Smooth muscle cell (in vitro differentiated cells): Measurements from ENCODE around the gene DUSP7. TPM values are rescaled to one million over a fixed set of nuclear protein-coding genes. Genes with fewer than 3 reads are reported as not detected.

ENCODE experiments used
- DNase-seq: peaks from one replicate; lab custom pipeline; 2025; ENCODE audit not compliant: unreplicated experiment; lab: John Stamatoyannopoulos, UW
- H2AFZ ChIP-seq: fragments of 200-600 bp; sonication (generic); 2 replicates; pipeline ENCODE4 v1.6.0; 2016; ENCODE audit warnings: antibody characterized with exemption, low read depth, mild to moderate bottlenecking
- H3F3A ChIP-seq: fragments of 200-600 bp; sonication (generic); 2 replicates; pipeline ENCODE4 v1.6.0; 2017; ENCODE audit warnings: antibody characterized with exemption, low read depth
- H3K27ac ChIP-seq: fragments of 200-600 bp; sonication (generic); 2 replicates; pipeline ENCODE4 v1.5.1; 2016; ENCODE audit warnings: low read depth, mild to moderate bottlenecking
- H3K27me3 ChIP-seq: fragments of 200-600 bp; sonication (generic); 2 replicates; pipeline ENCODE4 v1.6.1; 2016; ENCODE audit warnings: low read depth, mild to moderate bottlenecking
- H3K36me3 ChIP-seq: fragments of 200-600 bp; sonication (generic); 2 replicates; pipeline ENCODE4 v1.5.1; 2016; ENCODE audit warnings: low read depth
- H3K4me1 ChIP-seq: fragments of 200-600 bp; sonication (generic); 2 replicates; pipeline ENCODE4 v1.5.1; 2016; ENCODE audit warnings: low read depth
- H3K4me2 ChIP-seq: fragments of 200-600 bp; sonication (generic); 2 replicates; pipeline ENCODE4 v1.6.0; 2016; ENCODE audit warnings: mild to moderate bottlenecking
- H3K4me3 ChIP-seq: fragments of 200-600 bp; sonication (generic); 2 replicates; pipeline ENCODE4 v1.5.1; 2016; ENCODE audit warnings: mild to moderate bottlenecking
- H3K79me2 ChIP-seq: fragments of 200-600 bp; sonication (generic); 2 replicates; pipeline ENCODE4 v1.6.0; 2016; ENCODE audit warnings: low read depth, mild to moderate bottlenecking
- H3K9ac ChIP-seq: fragments of 200-600 bp; sonication (generic); 2 replicates; pipeline ENCODE4 v1.6.0; 2016; ENCODE audit warnings: low read depth
- H3K9me3 ChIP-seq: fragments of 200-600 bp; sonication (generic); replicated peaks from 2 replicates; pipeline ENCODE4 v1.5.1; 2016; ENCODE audit warnings: low read depth
- H4K20me1 ChIP-seq: fragments of 200-600 bp; sonication (generic); 2 replicates; pipeline ENCODE4 v1.6.0; 2016; ENCODE audit warnings: low read depth
- CTCF ChIP-seq: fragments of 200-600 bp; sonication (generic); IDR thresholded peaks from 2 replicates; pipeline ENCODE4 v1.5.1; 2017; ENCODE audit warnings: borderline replicate concordance, mild to moderate bottlenecking, antibody characterized with exemption; ENCODE audit not compliant: insufficient read depth, poor library complexity, severe bottlenecking
- WGBS: methylation state at CpG from one replicate; pipeline ENCODE4 v1.1.7; 2016; ENCODE audit warnings: low lambda C conversion rate; 5-methylcytosine and 5-hydroxymethylcytosine counted together
- polyA plus RNA-seq: library from polyadenylated mRNA; unstranded; fragments of >200 nt; fragmentation: Nextera tagmentation; extraction: Ambion mirVana; gene quantifications from 2 replicates; pipeline ENCODE4 v1.2.1, GENCODE V29; 2016
- total RNA-seq: library from RNA; depleted of rRNA; stranded (reverse); fragments of >200 nt; gene quantifications from 2 replicates; pipeline ENCODE4 v1.2.3, GENCODE V29; 2014

DUSP7 gene
- total and polyA plus RNA-seq, 2 experiments from 2014 or later = 12.4 to 26.8 TPM

DNA sequence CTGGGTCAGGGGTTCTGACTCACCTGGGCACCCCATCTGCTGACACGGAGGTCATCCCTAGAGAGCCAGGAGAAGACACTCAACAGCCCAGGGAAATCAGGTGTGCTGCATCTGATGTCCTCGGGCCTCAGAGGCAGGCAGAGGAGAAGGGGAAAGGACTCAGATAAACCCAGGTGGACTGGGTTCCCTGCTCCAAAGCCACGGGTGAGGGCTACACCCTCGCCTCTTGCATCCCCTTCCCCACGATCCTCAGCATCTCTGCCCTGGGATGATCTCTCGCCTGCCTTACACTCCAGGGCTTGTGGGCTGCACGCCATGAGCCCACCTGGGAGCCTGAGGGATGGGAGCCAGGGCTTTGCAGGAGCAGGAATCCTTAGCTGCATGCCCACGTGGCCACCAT lies 8.2 kb upstream of the DUSP7 start:
- no peak overlapping the region for H3K4me3 ChIP-seq
- no peaks in the 10 kb centered on the region for H3K36me3 ChIP-seq
- H3K27ac ChIP-seq = no peak overlapping the region
- no peaks in the 10 kb centered on the region for H3K79me2 ChIP-seq
- H3K27me3 ChIP-seq = no peaks in the 10 kb centered on the region
- H3K9me3 ChIP-seq = no peaks in the 10 kb centered on the region
- H4K20me1 ChIP-seq = no peaks in the 10 kb centered on the region
- H3K9ac ChIP-seq = no peak overlapping the region
- peaks cover 14% of the 10 kb centered on the region for H3K4me1 ChIP-seq
- DNase-seq = no peak
- H3K4me2 ChIP-seq = no peak overlapping the region
- whole genome bisulfite sequencing = 93% methylated on average over 6 of the region's 8 CpGs
- H3F3A ChIP-seq = no peaks in the 10 kb centered on the region
- H2AFZ ChIP-seq = no peak overlapping the region
- TF ChIP-seq CTCF = no peak

DNA sequence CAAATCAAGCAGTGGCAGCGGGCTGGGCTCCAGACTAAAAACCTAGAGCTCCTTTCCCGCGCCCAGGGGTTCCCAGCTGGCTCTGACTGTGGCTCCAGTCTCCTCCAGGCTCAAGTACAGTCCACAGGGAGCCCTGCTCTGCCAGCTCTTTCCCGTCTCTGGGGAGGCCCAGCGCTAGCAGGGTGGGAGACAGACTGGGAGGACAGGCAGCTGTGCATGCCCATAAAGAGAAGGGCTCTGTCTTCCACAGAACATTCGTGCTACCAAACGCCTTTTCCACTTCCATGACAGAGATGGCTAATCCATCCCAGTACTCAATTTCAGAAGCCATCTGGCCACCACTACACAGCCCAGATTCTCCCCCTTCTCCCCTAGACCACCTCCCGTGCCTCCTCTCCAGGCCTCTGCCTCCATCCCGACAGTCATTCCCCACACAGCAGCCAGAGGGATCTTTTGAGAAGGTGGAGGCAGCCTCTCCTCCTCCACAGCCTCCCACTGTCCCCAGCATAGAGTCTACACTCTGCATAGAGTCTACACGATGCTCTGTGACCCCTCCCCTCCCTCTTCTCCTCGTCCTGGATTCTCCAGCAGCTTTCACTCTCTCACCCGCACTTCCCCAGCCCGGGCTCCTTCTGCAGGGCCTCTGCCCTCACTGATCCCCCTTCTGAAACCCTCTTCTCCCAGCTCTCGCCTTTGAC lies 6.8 kb upstream of the DUSP7 start:
- H3K4me2 ChIP-seq = peak overlapping the region; percentile 20
- no peaks in the 10 kb centered on the region for H4K20me1 ChIP-seq
- H3K4me3 ChIP-seq = no peak overlapping the region
- peak overlapping the region; percentile 39 for H2AFZ ChIP-seq
- no peaks in the 10 kb centered on the region for H3K36me3 ChIP-seq
- 66% methylated on average over 14 of the region's 14 CpGs for WGBS
- peaks cover 9% of the 10 kb centered on the region for H3K4me1 ChIP-seq
- H3K79me2 ChIP-seq = no peaks in the 10 kb centered on the region
- no peak for DNase-seq
- H3F3A ChIP-seq = no peaks in the 10 kb centered on the region
- peak overlapping the region; percentile 72 for H3K27ac ChIP-seq
- no peaks in the 10 kb centered on the region for H3K27me3 ChIP-seq
- peak overlapping the region; percentile 40 for H3K9ac ChIP-seq
- no peak for TF ChIP-seq CTCF
- H3K9me3 ChIP-seq = no peaks in the 10 kb centered on the region

GRCh38 chr3:52062505-52062904 lies 6.1 kb upstream of the DUSP7 start:
- H3K9me3 ChIP-seq = no peaks in the 10 kb centered on the region
- H3K36me3 ChIP-seq = no peaks in the 10 kb centered on the region
- TF ChIP-seq CTCF = no peak
- no peak overlapping the region for H3K4me3 ChIP-seq
- peaks cover 9% of the 10 kb centered on the region for H3K4me1 ChIP-seq
- no peaks in the 10 kb centered on the region for H3K79me2 ChIP-seq
- no peaks in the 10 kb centered on the region for H3K27me3 ChIP-seq
- no peaks in the 10 kb centered on the region for H4K20me1 ChIP-seq
- DNase-seq = no peak
- WGBS = 53% methylated on average over 5 of the region's 5 CpGs
- no peaks in the 10 kb centered on the region for H3F3A ChIP-seq
- H3K27ac ChIP-seq = peak overlapping the region; percentile 72
- H3K4me2 ChIP-seq = no peak overlapping the region
- peak overlapping the region; percentile 43 for H3K9ac ChIP-seq
- H2AFZ ChIP-seq = no peak overlapping the region

GRCh38 chr3:52061121-52061910 lies 4.9 kb upstream of the DUSP7 start:
- Histone ChIP-seq H3K27me3 (no peaks in the 10 kb centered on the region), H2AFZ (no peak overlapping the region), H3K4me3 (no peak overlapping the region), H3K9ac (no peak overlapping the region), H3K4me2 (no peak overlapping the region), H3F3A (no peaks in the 10 kb centered on the region), H3K79me2 (peaks cover 5% of the 10 kb centered on the region), H3K4me1 (peaks cover 5% of the 10 kb centered on the region), H3K27ac (no peak overlapping the region), H4K20me1 (no peaks in the 10 kb centered on the region), H3K9me3 (no peaks in the 10 kb centered on the region), H3K36me3 (no peaks in the 10 kb centered on the region)
- DNase-seq = no peak
- TF ChIP-seq CTCF = no peak
- WGBS = 84% methylated on average over 4 of the region's 4 CpGs
